GM04504 (cell line): ENCODE data around the gene GUCY2F.

Source experiments
- DNase-seq: peaks from one replicate; pipeline ENCODE4 v3.0.0-alpha.2; 2012; ENCODE audit warnings: low read depth

The GUCY2F gene

GRCh38 chrX:109343671-109344070 is 138.2 kb downstream of the GUCY2F start:
- no peak for DNase-seq

GRCh38 chrX:109336141-109336540 is 145.7 kb downstream of the GUCY2F start:
- no peak for DNase-seq

DNA sequence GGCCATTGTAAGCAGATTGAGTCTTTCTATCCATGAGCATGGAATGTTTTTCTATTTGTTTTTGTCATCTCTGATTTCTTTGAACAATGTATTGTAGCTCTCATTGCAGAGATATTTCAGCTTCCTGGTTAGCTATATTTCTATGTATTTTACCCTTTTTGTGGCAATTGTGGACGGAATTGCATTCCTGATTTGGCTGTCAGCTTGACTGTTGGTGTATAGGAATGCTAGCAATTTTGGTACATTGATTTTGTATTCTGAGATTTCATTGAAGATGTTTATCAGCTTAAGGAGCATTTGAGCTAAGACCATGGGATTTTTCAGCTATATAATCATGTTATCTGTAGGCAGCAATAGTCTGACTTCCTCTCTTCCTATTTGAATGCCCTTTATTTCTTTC is 154.6 kb downstream of the GUCY2F start:
- DNase-seq, result no peak
